Hepatocyte (in vitro differentiated cells): Measurements from ENCODE around the gene FOSL1. TPM values are rescaled to one million over a fixed set of nuclear protein-coding genes. Genes with fewer than 3 reads are reported as not detected.
A peak's percentile ranks its signal among the peaks of the same experiment; 100 is the strongest.

Experiments
- DNase-seq: peaks from one replicate; pipeline ENCODE4 v3.0.0-alpha.2; 2016; ENCODE audit warnings: low spot score
- H2AFZ ChIP-seq: fragments of 200-600 bp; sonication (generic); 2 replicates; pipeline ENCODE4 v1.6.0; 2016; ENCODE audit warnings: antibody characterized with exemption, mild to moderate bottlenecking
- H3K27ac ChIP-seq: fragments of 200-600 bp; sonication (generic); 2 replicates; pipeline ENCODE4 v1.5.1; 2016; ENCODE audit warnings: mild to moderate bottlenecking
- H3K27me3 ChIP-seq: fragments of 200-600 bp; sonication (generic); 2 replicates; pipeline ENCODE4 v1.6.1; 2016
- H3K36me3 ChIP-seq: fragments of 200-600 bp; sonication (generic); replicated peaks from 2 replicates; pipeline ENCODE4 v1.5.1; 2016; ENCODE audit warnings: low read depth; ENCODE audit not compliant: insufficient read depth
- H3K4me1 ChIP-seq: fragments of 200-600 bp; sonication (generic); 2 replicates; pipeline ENCODE4 v1.5.1; 2016; ENCODE audit warnings: mild to moderate bottlenecking, moderate library complexity; ENCODE audit not compliant: insufficient read depth
- H3K4me2 ChIP-seq: fragments of 200-600 bp; sonication (generic); 2 replicates; pipeline ENCODE4 v1.6.0; 2016
- H3K4me3 ChIP-seq: fragments of 200-600 bp; sonication (generic); 2 replicates; pipeline ENCODE4 v1.5.1; 2016; ENCODE audit warnings: mild to moderate bottlenecking
- H3K79me2 ChIP-seq: fragments of 200-600 bp; sonication (generic); 2 replicates; pipeline ENCODE4 v1.6.0; 2017; ENCODE audit warnings: mild to moderate bottlenecking
- H3K9me2 ChIP-seq: fragments of 200-600 bp; sonication (generic); replicated peaks from 2 replicates; pipeline ENCODE4 v1.6.0; 2017; ENCODE audit warnings: mild to moderate bottlenecking; ENCODE audit not compliant: insufficient read depth
- H3K9me3 ChIP-seq: fragments of 200-600 bp; sonication (generic); 2 replicates; pipeline ENCODE4 v1.5.1; 2016; ENCODE audit warnings: low read depth, mild to moderate bottlenecking
- H4K20me1 ChIP-seq: fragments of 200-600 bp; sonication (generic); 2 replicates; pipeline ENCODE4 v1.6.0; 2016; ENCODE audit warnings: mild to moderate bottlenecking; ENCODE audit not compliant: insufficient read depth, poor library complexity, severe bottlenecking
- EZH2 ChIP-seq: fragments of 200-600 bp; sonication (generic); IDR thresholded peaks from 2 replicates; pipeline ENCODE4 v1.6.1; 2016; ENCODE audit warnings: antibody characterized with exemption, mild to moderate bottlenecking, borderline replicate concordance
- EZH2phosphoT487 ChIP-seq: fragments of 200-600 bp; sonication (generic); IDR thresholded peaks from one replicate; pipeline ENCODE4 v1.6.1; 2018; ENCODE audit warnings: antibody characterized with exemption, mild to moderate bottlenecking, low read depth, moderate library complexity; ENCODE audit not compliant: unreplicated experiment, severe bottlenecking
- WGBS: methylation state at CpG from one replicate; pipeline ENCODE4 v1.1.6; 2016; ENCODE audit warnings: low lambda C conversion rate; ENCODE audit errors: missing lambda C conversion rate; 5-methylcytosine and 5-hydroxymethylcytosine counted together
- polyA plus RNA-seq: library from polyadenylated mRNA; unstranded; fragments of >200 nt; fragmentation: Nextera tagmentation; extraction: Ambion mirVana; gene quantifications from 2 replicates; pipeline ENCODE4 v1.2.1, GENCODE V29; 2016
- total RNA-seq: library from RNA; depleted of rRNA; stranded (reverse); fragments of >200 nt; gene quantifications from 2 replicates; pipeline ENCODE4 v1.2.3, GENCODE V29; 2014
- TF ChIP-seq, protein P1 (sequence below): fragments of 200-600 bp; sonication (generic); IDR thresholded peaks from 2 replicates; pipeline ENCODE4 v1.5.1; 2016; ENCODE audit warnings: antibody characterized with exemption, mild to moderate bottlenecking; ENCODE audit not compliant: poor library complexity

The FOSL1 gene
- total and polyA plus RNA-seq, 2 experiments from 2014 or later: 4.5 to 16.5 TPM

DNA sequence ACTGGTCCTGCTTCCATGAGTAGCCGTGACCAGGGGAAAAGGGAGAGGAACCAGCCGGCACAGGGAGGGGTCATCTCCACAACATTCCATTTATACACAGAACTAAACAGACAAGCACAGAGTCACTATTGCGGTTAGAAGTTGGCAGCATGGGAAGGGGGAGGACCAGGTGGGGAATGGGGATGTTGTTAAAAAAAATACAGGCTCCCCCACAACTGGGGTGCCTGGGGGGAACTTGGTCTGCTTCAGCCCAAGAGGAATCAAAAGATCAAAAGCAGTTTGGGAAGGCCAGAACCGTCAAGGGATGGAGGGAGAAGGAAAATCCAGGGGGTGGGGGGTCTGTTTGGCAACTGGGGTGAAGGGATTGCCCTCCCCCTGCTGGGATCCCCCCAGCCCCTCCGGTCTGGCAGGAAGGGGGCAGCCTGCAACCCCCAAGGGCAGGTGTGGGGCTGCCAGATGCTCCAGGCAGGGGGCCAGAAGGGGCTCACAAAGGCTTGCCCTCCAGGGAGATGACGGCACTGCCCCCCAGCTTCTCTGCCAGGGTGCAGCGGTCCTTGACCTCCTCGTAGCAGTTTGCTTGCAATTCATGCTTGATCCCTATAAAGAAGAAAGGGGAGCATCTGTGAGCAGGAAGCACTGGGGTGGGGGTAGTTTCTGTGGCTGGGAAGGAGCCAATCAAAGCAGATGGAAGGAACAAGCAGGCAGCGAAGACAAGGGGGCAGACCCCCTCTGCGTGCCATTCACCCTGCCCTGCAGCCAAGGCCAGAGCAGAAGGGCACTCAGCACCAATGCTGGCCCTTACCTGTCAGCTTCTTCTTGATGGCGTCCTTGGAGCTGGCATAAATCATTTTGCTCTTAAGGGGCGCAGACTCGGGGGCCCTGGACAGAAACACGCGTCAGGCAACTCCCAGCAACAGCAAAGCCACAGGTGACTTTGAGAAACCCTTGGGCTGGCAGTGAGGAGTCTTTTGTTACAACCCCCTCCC, 45.0 kb downstream of the FOSL1 start:
- Histone ChIP-seq H2AFZ (no peak overlapping the region), H3K79me2 (peaks cover 39% of the 10 kb centered on the region), H3K4me1 (peaks cover 29% of the 10 kb centered on the region), H3K4me2 (peak overlapping the region; percentile 92), H3K36me3 (no peaks in the 10 kb centered on the region), H3K4me3 (no peak overlapping the region), H3K27ac (peak overlapping the region; percentile 88), H3K27me3 (no peaks in the 10 kb centered on the region), H3K9me2 (no peaks in the 10 kb centered on the region), H3K9me3 (no peaks in the 10 kb centered on the region), H4K20me1 (peaks cover 38% of the 10 kb centered on the region)
- no peak for TF ChIP-seq EZH2
- no peak for TF ChIP-seq EZH2phosphoT487
- TF ChIP-seq, protein P1, sequence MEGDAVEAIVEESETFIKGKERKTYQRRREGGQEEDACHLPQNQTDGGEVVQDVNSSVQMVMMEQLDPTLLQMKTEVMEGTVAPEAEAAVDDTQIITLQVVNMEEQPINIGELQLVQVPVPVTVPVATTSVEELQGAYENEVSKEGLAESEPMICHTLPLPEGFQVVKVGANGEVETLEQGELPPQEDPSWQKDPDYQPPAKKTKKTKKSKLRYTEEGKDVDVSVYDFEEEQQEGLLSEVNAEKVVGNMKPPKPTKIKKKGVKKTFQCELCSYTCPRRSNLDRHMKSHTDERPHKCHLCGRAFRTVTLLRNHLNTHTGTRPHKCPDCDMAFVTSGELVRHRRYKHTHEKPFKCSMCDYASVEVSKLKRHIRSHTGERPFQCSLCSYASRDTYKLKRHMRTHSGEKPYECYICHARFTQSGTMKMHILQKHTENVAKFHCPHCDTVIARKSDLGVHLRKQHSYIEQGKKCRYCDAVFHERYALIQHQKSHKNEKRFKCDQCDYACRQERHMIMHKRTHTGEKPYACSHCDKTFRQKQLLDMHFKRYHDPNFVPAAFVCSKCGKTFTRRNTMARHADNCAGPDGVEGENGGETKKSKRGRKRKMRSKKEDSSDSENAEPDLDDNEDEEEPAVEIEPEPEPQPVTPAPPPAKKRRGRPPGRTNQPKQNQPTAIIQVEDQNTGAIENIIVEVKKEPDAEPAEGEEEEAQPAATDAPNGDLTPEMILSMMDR: no peak
- WGBS: 93% methylated on average over 13 of the region's 15 CpGs
- DNase-seq: no peak

DNA sequence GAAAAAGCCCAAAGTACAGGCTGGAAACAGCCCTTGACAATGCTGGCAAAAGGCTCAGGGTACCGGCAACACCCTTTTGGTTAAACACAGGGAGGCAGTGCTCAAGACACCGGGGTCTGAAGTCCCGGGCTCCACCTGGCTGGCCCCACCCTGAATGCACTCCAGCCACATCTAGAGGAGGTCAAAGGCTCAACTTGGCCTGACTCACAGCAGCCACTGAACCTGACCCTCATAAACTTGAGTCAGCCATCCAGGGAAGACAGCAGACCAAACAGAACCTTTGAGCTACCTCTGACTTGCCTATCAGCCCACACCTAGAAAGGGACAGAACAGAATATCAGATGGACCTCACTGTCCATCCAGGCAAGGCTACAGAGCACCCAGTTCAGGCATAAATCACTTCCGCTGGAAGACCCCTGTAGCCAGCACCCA, 46.0 kb downstream of the FOSL1 start:
- WGBS: 72% methylated on average over 4 of the region's 4 CpGs
- Histone ChIP-seq H3K9me3 (no peaks in the 10 kb centered on the region), H2AFZ (no peak overlapping the region), H3K4me2 (peak overlapping the region; percentile 92), H3K79me2 (peaks cover 39% of the 10 kb centered on the region), H4K20me1 (peaks cover 38% of the 10 kb centered on the region), H3K27me3 (no peaks in the 10 kb centered on the region), H3K4me3 (no peak overlapping the region), H3K27ac (peak overlapping the region; percentile 88), H3K36me3 (no peaks in the 10 kb centered on the region), H3K4me1 (peaks cover 29% of the 10 kb centered on the region), H3K9me2 (no peaks in the 10 kb centered on the region)
- TF ChIP-seq, protein P1: no peak
- TF ChIP-seq EZH2 (no peak), EZH2phosphoT487 (no peak)
- DNase-seq: peak; percentile 79

DNA sequence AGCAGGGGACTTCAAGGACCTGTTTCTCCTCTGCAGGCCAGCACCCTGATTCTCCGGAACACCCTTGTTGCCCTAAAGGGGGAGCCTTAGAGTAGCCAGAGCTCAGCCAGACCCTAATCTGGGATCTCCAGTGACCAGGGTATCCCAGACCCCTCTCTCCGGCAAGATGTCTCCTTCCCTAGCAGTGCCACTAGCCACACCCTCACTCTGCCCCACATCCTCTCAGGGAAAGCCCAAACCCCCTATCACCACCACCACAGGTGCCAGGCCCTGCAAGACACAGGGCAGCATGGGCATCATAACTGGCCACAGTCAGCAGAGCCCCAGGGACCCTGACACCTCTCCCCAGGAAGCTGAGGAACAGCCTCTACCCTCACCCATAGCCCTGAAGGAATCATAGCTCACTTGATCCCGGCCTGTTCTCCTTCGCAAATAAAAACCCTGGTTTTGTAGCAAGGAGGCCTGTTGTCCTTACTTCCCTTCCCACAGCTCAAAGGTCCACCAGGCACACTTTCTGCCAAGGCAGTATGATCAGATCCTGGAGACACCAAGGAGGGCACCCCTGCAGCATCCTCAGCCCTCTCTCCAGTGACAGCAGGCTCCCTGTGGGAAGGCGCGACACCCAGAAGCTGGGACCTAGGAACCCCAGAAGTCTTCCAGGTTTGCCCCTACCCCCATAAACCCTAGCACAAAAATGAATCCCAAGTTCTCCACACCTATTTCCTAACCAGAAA, 46.8 kb downstream of the FOSL1 start:
- peak overlapping the region; percentile 88 for H3K27ac ChIP-seq
- WGBS: 95% methylated on average over 6 of the region's 6 CpGs

More for the DNA sequence above, 46.8 kb downstream of the FOSL1 start:
- Histone ChIP-seq H3K9me3 (no peaks in the 10 kb centered on the region), H4K20me1 (peaks cover 38% of the 10 kb centered on the region), H3K27me3 (no peaks in the 10 kb centered on the region), H2AFZ (no peak overlapping the region), H3K9me2 (no peaks in the 10 kb centered on the region), H3K4me1 (peaks cover 29% of the 10 kb centered on the region), H3K36me3 (no peaks in the 10 kb centered on the region), H3K4me2 (peak overlapping the region; percentile 42), H3K79me2 (peaks cover 39% of the 10 kb centered on the region), H3K4me3 (no peak overlapping the region)
- TF ChIP-seq EZH2phosphoT487: no peak
- TF ChIP-seq EZH2: no peak
- TF ChIP-seq, protein P1: no peak
- DNase-seq: peak; percentile 11
